H1 (cell line): ENCODE measurements around the gene LAD1. TPM values are rescaled to one million over a fixed set of nuclear protein-coding genes. Genes with fewer than 3 reads are reported as not detected.

ENCODE experiments used
- CTCF ChIA-PET: fragments of 300-600 bp; sonication (Branson Sonifier 250); formaldehyde crosslinking; loops from one replicate; lab custom pipeline; 2021; ENCODE audit not compliant: partially characterized antibody; lab: Charles Lee
- POLR2A ChIA-PET: fragments of 300-600 bp; sonication (Branson Sonifier 250); formaldehyde crosslinking; loops from one replicate; lab custom pipeline; 2021; ENCODE audit warnings: inconsistent platforms; ENCODE audit not compliant: partially characterized antibody; lab: Charles Lee
- DNase-seq, 2 experiments: peaks; one replicate each; pipeline versions ENCODE4 v3.0.0 to v3.0.0-alpha.2; 2010 to 2022; ENCODE audit warnings: low spot score in 2 of 2, low read depth in 1 of 2, mixed read lengths in 1 of 2
- FAIRE-seq: peaks from 2 replicates; lab custom pipeline; 2011; peaks lifted over from hg19 to GRCh38; lab: Jason Lieb, UNC
- H2AFZ ChIP-seq: 2 replicates; pipeline ENCODE4 v1.8.1; 2012; ENCODE audit warnings: low read length, inconsistent platforms
- H2AK5ac ChIP-seq: 2 replicates; pipeline ENCODE4 v1.6.1; 2013; ENCODE audit warnings: low read depth, low read length
- H2BK120ac ChIP-seq: replicated peaks from 2 replicates; pipeline ENCODE3; 2013; ENCODE audit warnings: low read depth, low read length, inconsistent platforms
- H2BK12ac ChIP-seq: 2 replicates; pipeline ENCODE4 v1.6.1; 2013; ENCODE audit warnings: low read depth, low read length
- H2BK15ac ChIP-seq: 2 replicates; pipeline ENCODE4 v1.6.1; 2013; ENCODE audit warnings: low read length
- H2BK20ac ChIP-seq: 2 replicates; pipeline ENCODE4 v1.6.1; 2013; ENCODE audit warnings: low read length
- H2BK5ac ChIP-seq: 2 replicates; pipeline ENCODE4 v1.6.1; 2013; ENCODE audit warnings: low read depth, low read length
- H3K14ac ChIP-seq: 2 replicates; pipeline ENCODE4 v1.6.1; 2013; ENCODE audit warnings: inconsistent platforms; ENCODE audit not compliant: insufficient read length
- H3K18ac ChIP-seq: 2 replicates; pipeline ENCODE4 v1.6.1; 2013; ENCODE audit warnings: low read length; ENCODE audit errors: extremely low read depth
- H3K23ac ChIP-seq: 2 replicates; pipeline ENCODE4 v1.6.1; 2013; ENCODE audit warnings: inconsistent platforms; ENCODE audit not compliant: insufficient read length
- H3K23me2 ChIP-seq: 2 replicates; pipeline ENCODE4 v1.6.1; 2013; ENCODE audit warnings: low read depth, low read length
- H3K27ac ChIP-seq: 2 replicates; pipeline ENCODE4 v1.6.1; 2011; ENCODE audit warnings: low read depth, low read length, inconsistent platforms
- H3K27me3 ChIP-seq, 4 experiments: replicated peaks in 1 of 4; 1 replicate in 1 of 4; 2 replicates in 3 of 4; pipeline versions ENCODE4 v1.6.1 to v1.8.1; 2011 to 2013; ENCODE audit warnings: low read length in 3 of 4, mild to moderate bottlenecking in 3 of 4, inconsistent platforms in 2 of 4, mixed read lengths in 2 of 4, moderate library complexity in 1 of 4; ENCODE audit not compliant: control insufficient read depth in 3 of 4, insufficient read depth in 3 of 4; ENCODE audit errors: extremely low read depth in 1 of 4
- H3K36me3 ChIP-seq, 4 experiments: 2 replicates each; pipeline versions ENCODE4 v1.6.1 to v1.8.1; 2011 to 2013; ENCODE audit warnings: mild to moderate bottlenecking in 4 of 4, low read length in 3 of 4, moderate library complexity in 2 of 4, control low read depth in 1 of 4, inconsistent platforms in 1 of 4; ENCODE audit not compliant: insufficient read depth in 4 of 4, control insufficient read depth in 2 of 4
- H3K4ac ChIP-seq: replicated peaks from 2 replicates; pipeline ENCODE3; 2013; ENCODE audit warnings: low read length, low read depth, mixed read lengths, inconsistent platforms; ENCODE audit not compliant: insufficient read length
- H3K4me1 ChIP-seq, 4 experiments: replicated peaks in 1 of 4; 1 replicate in 1 of 4; 2 replicates in 3 of 4; pipeline versions ENCODE4 v1.6.1 to v1.8.1; 2011 to 2013; ENCODE audit warnings: low read length in 3 of 4, inconsistent platforms in 2 of 4, mixed read lengths in 1 of 4; ENCODE audit not compliant: insufficient read depth in 4 of 4, control insufficient read depth in 3 of 4
- H3K4me2 ChIP-seq, 2 experiments: 2 replicates each; pipeline versions ENCODE4 v1.6.1 to v1.8.1; 2011 to 2013; ENCODE audit warnings: low read depth in 2 of 2, low read length in 2 of 2, control low read depth in 1 of 2, inconsistent platforms in 1 of 2, mild to moderate bottlenecking in 1 of 2; ENCODE audit not compliant: insufficient read depth in 1 of 2
- H3K4me3 ChIP-seq, 4 experiments: fragments of 200-600, 300-600 bp in 1 of 4; sonication (generic), shearing (Covaris generic), sonication (Bioruptor Twin) in 1 of 4; 2 replicates each; pipeline versions ENCODE4 v1.5.1 to v1.8.1; 2011 to 2016; ENCODE audit warnings: low read length in 4 of 4, low read depth in 3 of 4, control low read depth in 2 of 4, inconsistent platforms in 2 of 4, mild to moderate bottlenecking in 2 of 4, mixed read lengths in 1 of 4, moderate library complexity in 1 of 4; ENCODE audit not compliant: insufficient read depth in 2 of 4; ENCODE audit errors: extremely low read depth in 1 of 4
- H3K56ac ChIP-seq: replicated peaks from 2 replicates; pipeline ENCODE3; 2013; ENCODE audit warnings: low read depth, mild to moderate bottlenecking, mixed read lengths, low read length, inconsistent platforms; ENCODE audit not compliant: insufficient read length
- H3K79me1 ChIP-seq: 2 replicates; pipeline ENCODE4 v1.6.1; 2013; ENCODE audit warnings: low read depth, low read length, control low read depth
- H3K79me2 ChIP-seq, 2 experiments: 2 replicates each; pipeline versions ENCODE4 v1.6.1 to v1.8.1; 2012 to 2013; ENCODE audit warnings: low read length in 2 of 2, mild to moderate bottlenecking in 2 of 2, inconsistent platforms in 1 of 2; ENCODE audit not compliant: insufficient read depth in 2 of 2, control insufficient read depth in 1 of 2
- H3K9ac ChIP-seq, 4 experiments: replicated peaks in 1 of 4; 1 replicate in 1 of 4; 2 replicates in 3 of 4; pipeline versions ENCODE4 v1.6.1 to v1.8.1; 2011 to 2013; ENCODE audit warnings: low read depth in 3 of 4, low read length in 3 of 4, control low read depth in 2 of 4, mild to moderate bottlenecking in 2 of 4, moderate library complexity in 2 of 4, inconsistent platforms in 1 of 4; ENCODE audit errors: extremely low read depth in 1 of 4
- H3K9me3 ChIP-seq, 2 experiments: 2 replicates each; pipeline versions ENCODE4 v1.6.1 to v1.8.1; 2012 to 2013; ENCODE audit warnings: mild to moderate bottlenecking in 2 of 2, moderate library complexity in 2 of 2, control low read depth in 1 of 2, inconsistent platforms in 1 of 2, low read depth in 1 of 2, low read length in 1 of 2, mixed read lengths in 1 of 2; ENCODE audit not compliant: insufficient read depth in 2 of 2
- H4K20me1 ChIP-seq, 2 experiments: replicated peaks in 1 of 2; 2 replicates each; pipeline versions ENCODE3 to v1.8.1; 2011 to 2013; ENCODE audit warnings: inconsistent platforms in 2 of 2, low read length in 2 of 2, mild to moderate bottlenecking in 1 of 2; ENCODE audit not compliant: insufficient read depth in 2 of 2, control insufficient read depth in 1 of 2
- H4K5ac ChIP-seq: 2 replicates; pipeline ENCODE4 v1.6.1; 2013; ENCODE audit warnings: low read length, low read depth, mixed read lengths, inconsistent platforms; ENCODE audit not compliant: insufficient read length
- H4K8ac ChIP-seq: 2 replicates; pipeline ENCODE4 v1.8.0; 2013; ENCODE audit warnings: mild to moderate bottlenecking, moderate library complexity, low read length, inconsistent platforms; ENCODE audit not compliant: insufficient read depth; ENCODE audit errors: extremely low read depth
- H4K91ac ChIP-seq: replicated peaks from 2 replicates; pipeline ENCODE3; 2013; ENCODE audit warnings: low read length, mixed read lengths, inconsistent platforms; ENCODE audit not compliant: insufficient read length
- CHD1 ChIP-seq: IDR thresholded peaks from 2 replicates; pipeline ENCODE4 v1.6.1; 2012; ENCODE audit warnings: low read depth, low read length, improper control_type of control experiment
- KDM1A ChIP-seq: fragments of 200-600, 300-600 bp; sonication (generic); IDR thresholded peaks from 2 replicates; pipeline ENCODE4 v1.7.1; 2016; ENCODE audit warnings: mild to moderate bottlenecking, low read length, borderline replicate concordance
- KDM4A ChIP-seq: IDR thresholded peaks from one replicate; pipeline ENCODE4 v1.7.1; 2012; ENCODE audit warnings: low read depth, mild to moderate bottlenecking, moderate library complexity, low read length, inconsistent platforms; ENCODE audit not compliant: severe bottlenecking
- PHF8 ChIP-seq: fragments of 200-600 bp; sonication (generic); conservative IDR thresholded peaks from 2 replicates; pipeline ENCODE4 v1.7.1; 2012; ENCODE audit warnings: low read depth, mild to moderate bottlenecking, inconsistent platforms, low read length, moderate library complexity
- POU5F1 ChIP-seq: IDR thresholded peaks from 2 replicates; pipeline ENCODE4 v1.6.1; 2011; ENCODE audit warnings: low read depth, mild to moderate bottlenecking, low read length, moderate library complexity
- RAD21 ChIP-seq, 2 experiments: IDR thresholded peaks in 1 of 2; conservative IDR thresholded peaks in 1 of 2; 2 replicates each; pipeline ENCODE4 v1.6.1; 2011; ENCODE audit warnings: low read depth in 2 of 2, low read length in 2 of 2, improper control_type of control experiment in 1 of 2, inconsistent platforms in 1 of 2, mild to moderate bottlenecking in 1 of 2, moderate library complexity in 1 of 2
- RBBP5 ChIP-seq: IDR thresholded peaks from 2 replicates; pipeline ENCODE4 v1.7.1; 2012; ENCODE audit warnings: low read depth, mild to moderate bottlenecking, inconsistent platforms, low read length, moderate library complexity, borderline replicate concordance
- SP4 ChIP-seq: IDR thresholded peaks from 2 replicates; pipeline ENCODE4 v1.6.1; 2012; ENCODE audit warnings: low read length, inconsistent platforms
- WGBS, 2 experiments: shearing (Covaris generic) in 1 of 2; methylation state at CpG; one replicate each; pipeline versions ENCODE4 v1.1.6 to v1.1.7; 2013 to 2015; ENCODE audit warnings: low lambda C conversion rate in 2 of 2, mixed read lengths in 2 of 2, inconsistent platforms in 1 of 2, low coverage in 1 of 2, missing lambda C conversion rate in 1 of 2; ENCODE audit not compliant: insufficient replicate concordance in 2 of 2, insufficient coverage in 1 of 2, insufficient read length in 1 of 2; ENCODE audit errors: extremely low coverage in 1 of 2, missing lambda C conversion rate in 1 of 2; 5-methylcytosine and 5-hydroxymethylcytosine counted together
- polyA plus RNA-seq, 7 experiments: library from polyadenylated mRNA; depleted of rRNA in 3 of 7; stranded (reverse) in 5 of 7; unstranded in 2 of 7; fragments of >200 nt in 5 of 7; fragments of 200-250 nt in 2 of 7; gene quantifications; 1 replicate in 5 of 7; 2 replicates in 1 of 7; 4 replicates in 1 of 7; pipeline versions ENCODE4 v1.2.1 to v1.2.3, GENCODE V29; 2011 to 2013; ENCODE audit warnings: missing spikeins in 2 of 7, mixed read lengths in 2 of 7
- total RNA-seq: library from RNA; stranded (reverse); fragmentation: NEBNext Ultra II Directional; extraction: Animal tissue kit (Norgen Biotek cat#: 25700); gene quantifications from 2 replicates; pipeline ENCODE4 v1.2.1, GENCODE V29; 2021
- TF ChIP-seq, protein P1 (sequence below), 3 experiments: IDR thresholded peaks; 1 replicate in 2 of 3; 2 replicates in 1 of 3; pipeline versions ENCODE4 v1.5.1 to v1.6.1; 2011; ENCODE audit warnings: low read length in 3 of 3, mild to moderate bottlenecking in 3 of 3, inconsistent platforms in 2 of 3, low read depth in 1 of 3, moderate library complexity in 1 of 3; ENCODE audit not compliant: insufficient read depth in 1 of 3; ENCODE audit errors: control extremely low read depth in 1 of 3

The LAD1 gene
- total and polyA plus RNA-seq, 2 of the 8 experiments (the other 6 are each of a cell fraction or from before 2014, with no cell fraction given): 9.3 to 32.8 TPM

GRCh38 chr1:201346337-201346939, 52.7 kb downstream of the LAD1 start:
- peak overlapping the region; percentile 21; the same call in 1 of the 2 replicates for H2BK15ac ChIP-seq
- H2BK12ac ChIP-seq: peak overlapping the region; percentile 5; the same call in 1 of the 2 replicates
- H2AK5ac ChIP-seq: no peak overlapping the region; the same call in 1 of the 2 replicates
- CTCF ChIA-PET: interaction anchor here (0.6 to 8.6 kb wide), 51 partner anchors 9 to 467 kb away, joined by 3 to 271 read pairs (median 7); partner anchors contain the start of genes PKP1 and TNNT2
- H3K79me1 ChIP-seq: no peaks in the 10 kb centered on the region
- peak in 1 of 2 experiments; percentile 80 for DNase-seq
- no peak overlapping the region for H3K23ac ChIP-seq
- H3K27me3 ChIP-seq: 0 out of 7 replicates have a peak, but pooled peaks cover 0 to 3% (median 0%) of the 10 kb centered on the region in 4 experiments
- no peak overlapping the region for H3K4me3 ChIP-seq
- H3K79me2 ChIP-seq: no peaks in the 10 kb centered on the region
- no peaks in the 10 kb centered on the region for H4K20me1 ChIP-seq
- no peaks in the 10 kb centered on the region for H3K36me3 ChIP-seq
- H2AFZ ChIP-seq: no peak overlapping the region
- no peak overlapping the region for H2BK20ac ChIP-seq
- no peaks in the 10 kb centered on the region for H3K23me2 ChIP-seq
- POLR2A ChIA-PET: interaction anchor here (0.8 to 4.3 kb wide), 6 partner anchors 13 to 233 kb away, joined by 3 to 24 read pairs (median 4); no protein-coding TSS in a partner anchor
- no peak overlapping the region for H3K4ac ChIP-seq
- no peak overlapping the region for H4K5ac ChIP-seq
- H2BK120ac ChIP-seq: no peak overlapping the region
- no peak overlapping the region for H3K27ac ChIP-seq
- H3K4me1 ChIP-seq: peaks cover 8 to 23% (median 11%) of the 10 kb centered on the region in 4 experiments; a peak in 6 of 7 replicates
- H2BK5ac ChIP-seq: no peak overlapping the region
- H4K91ac ChIP-seq: no peak overlapping the region
- H3K56ac ChIP-seq: no peak overlapping the region
- WGBS, 2 experiments: 69% methylated on average over 5 of the region's 5 CpGs; no CpG with 5 or more reads in 1 of the 2 experiments
- H3K14ac ChIP-seq: no peak overlapping the region
- peak; percentile 72 for FAIRE-seq
- no peak overlapping the region for H3K9ac ChIP-seq
- H3K4me2 ChIP-seq: no peak overlapping the region; a peak in 1 of 4 replicates
- H4K8ac ChIP-seq: no peak overlapping the region
- no peaks in the 10 kb centered on the region; a peak in 1 of 4 replicates for H3K9me3 ChIP-seq
- H3K18ac ChIP-seq: no peak overlapping the region; the same call in 1 of the 2 replicates
- TF ChIP-seq CHD1 (no peak), PHF8 (no peak), SP4 (no peak), KDM4A (no peak), POU5F1 (no peak), KDM1A (peak; percentile 58; the same call in 1 of the 2 replicates), RAD21 (IDR thresholded peaks at IDR 0.05 in 1 of 2, conservative IDR thresholded peaks at IDR 0.05 in 1 of 2; ENCODE audit: low read depth in 2 of 2, low read length in 2 of 2) (peak; percentile 56 to 61), RBBP5 (no peak)
- TF ChIP-seq, protein P1, sequence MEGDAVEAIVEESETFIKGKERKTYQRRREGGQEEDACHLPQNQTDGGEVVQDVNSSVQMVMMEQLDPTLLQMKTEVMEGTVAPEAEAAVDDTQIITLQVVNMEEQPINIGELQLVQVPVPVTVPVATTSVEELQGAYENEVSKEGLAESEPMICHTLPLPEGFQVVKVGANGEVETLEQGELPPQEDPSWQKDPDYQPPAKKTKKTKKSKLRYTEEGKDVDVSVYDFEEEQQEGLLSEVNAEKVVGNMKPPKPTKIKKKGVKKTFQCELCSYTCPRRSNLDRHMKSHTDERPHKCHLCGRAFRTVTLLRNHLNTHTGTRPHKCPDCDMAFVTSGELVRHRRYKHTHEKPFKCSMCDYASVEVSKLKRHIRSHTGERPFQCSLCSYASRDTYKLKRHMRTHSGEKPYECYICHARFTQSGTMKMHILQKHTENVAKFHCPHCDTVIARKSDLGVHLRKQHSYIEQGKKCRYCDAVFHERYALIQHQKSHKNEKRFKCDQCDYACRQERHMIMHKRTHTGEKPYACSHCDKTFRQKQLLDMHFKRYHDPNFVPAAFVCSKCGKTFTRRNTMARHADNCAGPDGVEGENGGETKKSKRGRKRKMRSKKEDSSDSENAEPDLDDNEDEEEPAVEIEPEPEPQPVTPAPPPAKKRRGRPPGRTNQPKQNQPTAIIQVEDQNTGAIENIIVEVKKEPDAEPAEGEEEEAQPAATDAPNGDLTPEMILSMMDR (IDR thresholded peaks at IDR 0.05; ENCODE audit: control extremely low read depth in 1 of 3, insufficient read depth in 1 of 3, low read depth in 1 of 3, low read length in 3 of 3): peak; percentile 55 to 84 (median 74)
